Esophagus squamous epithelium (tissue), 5 donors: ENCODE data around the gene TSSK2. TPM values are rescaled to one million over a fixed set of nuclear protein-coding genes. Genes with fewer than 3 reads are reported as not detected.

Experiments
- DNase-seq: peaks from one replicate; lab custom pipeline; 2025; lab: John Stamatoyannopoulos, UW
- H3K27ac ChIP-seq, 4 donors: fragments of 200-600 bp; sonication (generic); one replicate each; pipeline ENCODE4 v1.5.1; 2016 to 2019; ENCODE audit warnings: mild to moderate bottlenecking in 1 of 4
- H3K27me3 ChIP-seq, 4 donors: fragments of 200-600 bp; sonication (generic); 1 replicate in 3 of 4; 2 replicates in 1 of 4; pipeline versions ENCODE4 v1.5.1 to v1.6.0; 2017 to 2021; ENCODE audit warnings: antibody characterized with exemption in 1 of 4
- H3K36me3 ChIP-seq, 3 donors: fragments of 200-600 bp; sonication (generic); one replicate each; pipeline ENCODE4 v1.5.1; 2016 to 2019
- H3K4me1 ChIP-seq, 3 donors: fragments of 200-600 bp; sonication (generic); one replicate each; pipeline ENCODE4 v1.5.1; 2017 to 2019
- H3K4me3 ChIP-seq, 4 donors: fragments of 200-600 bp; sonication (generic); 1 replicate in 3 of 4; 2 replicates in 1 of 4; pipeline ENCODE4 v1.5.1; 2016 to 2019; ENCODE audit warnings: mild to moderate bottlenecking in 2 of 4, moderate library complexity in 1 of 4
- H3K9me3 ChIP-seq, 3 donors: fragments of 200-600 bp; sonication (generic); one replicate each; pipeline ENCODE4 v1.5.1; 2016 to 2019
- CTCF ChIP-seq, 6 experiments: fragments of 450-650 bp in 4 of 6; fragments of 200-600 bp in 2 of 6; sonication (generic) in 2 of 6; IDR thresholded peaks; one replicate each; pipeline ENCODE4 v1.5.1; 2016 to 2019; ENCODE audit warnings: antibody characterized with exemption in 6 of 6, mild to moderate bottlenecking in 4 of 6, moderate library complexity in 4 of 6
- POLR2A ChIP-seq, 4 donors: fragments of 450-650 bp; IDR thresholded peaks; one replicate each; pipeline ENCODE4 v1.6.1; 2017; ENCODE audit warnings: antibody characterized with exemption in 4 of 4, mild to moderate bottlenecking in 4 of 4, moderate library complexity in 3 of 4
- WGBS, 2 donors: methylation state at CpG; one replicate each; pipeline ENCODE4 v1.1.5; 2018; 5-methylcytosine and 5-hydroxymethylcytosine counted together
- intact Hi-C: fragments of 100-400 bp; cut with DNase I; formaldehyde crosslinking; loops from one replicate; pipeline ENCODE4 v1.15.0; 2022
- total RNA-seq, 4 donors: library from RNA; depleted of rRNA; stranded (reverse); fragments of >200 nt; gene quantifications; one replicate each; pipeline ENCODE4 v1.1.0, GENCODE V29; 2016
- donor health status: DM: yes; HTN: yes; CAD: no.

The TSSK2 gene
- total RNA-seq, 4 donors from 2014 or later, result 0.18 TPM; not detected in 3

GRCh38 chr22:19180740-19181410 lies 49.8 kb downstream of the TSSK2 start:
- WGBS, 2 donors, result 80 to 93% methylated on average over 3 to 5 of the region's 11 CpGs
- intact Hi-C loops, result no loop called here
- Histone ChIP-seq H3K27ac (no peak overlapping the region), H3K4me3 (no peak overlapping the region), H3K4me1 (peaks cover 20 to 31% (median 27%) of the 10 kb centered on the region in 3 donors), H3K27me3 (no peaks in the 10 kb centered on the region), H3K36me3 (peaks cover 0 to 12% (median 0%) of the 10 kb centered on the region in 3 donors), H3K9me3 (no peaks in the 10 kb centered on the region)
- TF ChIP-seq CTCF (IDR thresholded peaks at IDR 0.05) (no peak), POLR2A (IDR thresholded peaks at IDR 0.05) (no peak)
- no peak for DNase-seq

GRCh38 chr22:19181786-19182471 lies 50.8 kb downstream of the TSSK2 start:
- intact Hi-C loops, result no loop called here
- no peak for TF ChIP-seq POLR2A (IDR thresholded peaks at IDR 0.05)
- TF ChIP-seq CTCF (IDR thresholded peaks at IDR 0.05), result no peak
- 55 to 66% methylated on average over 4 of the region's 12 CpGs for WGBS, 2 donors

More at GRCh38 chr22:19181786-19182471, 50.8 kb downstream of the TSSK2 start:
- Histone ChIP-seq H3K4me3 (no peak overlapping the region), H3K4me1 (peaks cover 16 to 21% (median 18%) of the 10 kb centered on the region in 3 donors), H3K27ac (no peak overlapping the region), H3K9me3 (no peaks in the 10 kb centered on the region), H3K27me3 (no peaks in the 10 kb centered on the region), H3K36me3 (peaks cover 0 to 3% (median 0%) of the 10 kb centered on the region in 3 donors)
- DNase-seq, result no peak

Other genes with a start within 250 kb of the TSSK2 start
- 1 to 10 TPM in 2 of 4 donors, under 1 TPM in 2; 0.67 to 3.1 (median 0.96) TPM for gene DGCR6, start 225.0 kb upstream of the TSSK2 start, total RNA-seq
- 10 to 100 TPM in 1 of 4 donors, 1 to 10 TPM in 3; 3.0 to 14.7 (median 8.0) TPM for gene PRODH, start 195.0 kb upstream of the TSSK2 start, total RNA-seq
- gene DGCR2, start 8.9 kb upstream of the TSSK2 start, total RNA-seq, result 10 to 100 TPM; 42.5 to 75.2 (median 50.8) TPM
- 10 to 100 TPM in 2 of 4 donors, 1 to 10 TPM in 2; 7.8 to 12.4 (median 10.4) TPM for gene ESS2, start 13.3 kb downstream of the TSSK2 start, total RNA-seq
- not detected for gene GSC2, start 19.0 kb downstream of the TSSK2 start, total RNA-seq
- gene SLC25A1, start 47.4 kb downstream of the TSSK2 start, total RNA-seq, result 10 to 100 TPM; 49.2 to 68.0 (median 57.3) TPM
- 1 to 10 TPM; 3.0 to 7.7 (median 5.1) TPM for gene CLTCL1, start 160.4 kb downstream of the TSSK2 start, total RNA-seq